ENCODE results near the gene SART3.

The SART3 gene

DNA sequence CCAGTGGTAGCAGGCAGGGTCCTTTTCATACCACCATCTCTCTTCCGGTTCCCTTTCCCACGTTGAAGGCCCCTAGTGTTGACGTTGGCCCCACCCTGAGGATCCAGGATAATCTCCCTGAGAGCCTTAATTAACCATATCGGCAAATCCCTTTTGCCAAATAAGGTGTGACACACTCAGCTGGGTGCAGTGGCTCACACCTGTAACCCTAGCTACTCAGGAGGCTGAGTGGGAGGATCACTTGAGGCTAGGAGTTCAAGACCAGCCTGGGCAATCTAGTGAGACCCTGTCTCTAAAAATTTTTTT, 39.7 kb upstream of the SART3 start:
- TF ChIP-seq, protein P1, sequence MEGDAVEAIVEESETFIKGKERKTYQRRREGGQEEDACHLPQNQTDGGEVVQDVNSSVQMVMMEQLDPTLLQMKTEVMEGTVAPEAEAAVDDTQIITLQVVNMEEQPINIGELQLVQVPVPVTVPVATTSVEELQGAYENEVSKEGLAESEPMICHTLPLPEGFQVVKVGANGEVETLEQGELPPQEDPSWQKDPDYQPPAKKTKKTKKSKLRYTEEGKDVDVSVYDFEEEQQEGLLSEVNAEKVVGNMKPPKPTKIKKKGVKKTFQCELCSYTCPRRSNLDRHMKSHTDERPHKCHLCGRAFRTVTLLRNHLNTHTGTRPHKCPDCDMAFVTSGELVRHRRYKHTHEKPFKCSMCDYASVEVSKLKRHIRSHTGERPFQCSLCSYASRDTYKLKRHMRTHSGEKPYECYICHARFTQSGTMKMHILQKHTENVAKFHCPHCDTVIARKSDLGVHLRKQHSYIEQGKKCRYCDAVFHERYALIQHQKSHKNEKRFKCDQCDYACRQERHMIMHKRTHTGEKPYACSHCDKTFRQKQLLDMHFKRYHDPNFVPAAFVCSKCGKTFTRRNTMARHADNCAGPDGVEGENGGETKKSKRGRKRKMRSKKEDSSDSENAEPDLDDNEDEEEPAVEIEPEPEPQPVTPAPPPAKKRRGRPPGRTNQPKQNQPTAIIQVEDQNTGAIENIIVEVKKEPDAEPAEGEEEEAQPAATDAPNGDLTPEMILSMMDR (IDR thresholded peaks at IDR 0.05; ENCODE audit: insufficient read depth, low read depth, low read length, missing control alignments), result no peak
- no peak for DNase-seq (ENCODE audit: low read depth)
- H3K4me3 ChIP-seq (ENCODE audit: low read depth, low read length), result no peak overlapping the region

DNA sequence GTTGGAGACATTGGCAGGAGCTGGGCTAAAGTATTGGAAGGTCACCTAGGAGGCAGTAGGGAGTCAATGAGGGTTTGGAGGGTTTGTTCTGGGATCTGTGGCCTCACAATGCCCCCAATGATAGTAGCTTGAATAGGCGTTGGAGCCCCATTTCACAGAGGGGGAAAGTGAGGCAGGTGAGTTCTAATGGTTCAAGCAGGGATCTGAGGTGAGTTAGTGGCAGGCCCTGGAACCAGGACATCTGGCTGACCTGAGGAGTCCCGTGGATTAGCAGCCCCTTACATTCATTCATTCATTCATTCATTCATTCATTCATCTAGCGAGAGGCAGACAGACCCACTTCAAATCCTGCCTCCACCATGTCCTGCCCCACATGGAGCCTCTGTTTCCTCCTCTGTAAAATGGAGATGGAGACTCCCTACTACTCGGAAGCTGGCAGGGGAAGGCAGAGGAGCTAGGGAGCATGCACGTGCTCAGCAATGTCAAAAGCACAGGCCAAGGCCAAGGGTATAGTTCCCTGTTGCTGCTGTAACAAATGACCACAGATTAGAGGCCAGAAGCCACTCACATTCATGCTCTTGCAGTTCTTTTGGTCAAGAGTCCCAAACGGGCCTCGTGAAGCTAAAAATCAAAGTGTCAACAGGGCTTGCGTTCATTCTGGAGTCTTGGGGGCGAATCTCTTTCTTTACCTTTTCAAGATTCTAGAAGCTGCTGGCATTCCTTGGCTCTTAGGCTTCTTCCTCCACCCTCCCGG, 39.2 kb upstream of the SART3 start:
- no peak overlapping the region for H3K4me3 ChIP-seq (ENCODE audit: low read depth, low read length)
- no peak for DNase-seq (ENCODE audit: low read depth)
- TF ChIP-seq, protein P1 (IDR thresholded peaks at IDR 0.05; ENCODE audit: insufficient read depth, low read depth, low read length, missing control alignments), result no peak

DNA sequence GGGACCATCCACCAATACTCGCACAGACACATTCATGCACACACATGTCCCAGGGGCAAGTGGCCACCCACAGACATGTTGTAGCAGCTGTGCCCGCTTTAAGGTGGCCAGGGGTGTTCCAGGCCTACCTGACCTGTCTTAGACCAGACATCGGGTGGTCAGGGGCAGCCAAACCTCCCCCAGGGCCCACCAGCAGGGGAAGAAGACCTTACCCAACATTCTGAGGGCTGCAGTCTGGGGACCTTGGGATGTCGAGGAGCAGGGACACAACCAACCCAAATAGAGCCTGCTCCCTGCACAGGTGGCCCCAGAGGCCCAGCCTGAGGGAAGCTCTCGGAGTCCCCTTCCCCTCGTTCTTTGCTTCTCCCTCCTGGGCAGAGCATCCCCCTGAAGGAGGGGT, 38.6 kb upstream of the SART3 start:
- no peak overlapping the region for H3K4me3 ChIP-seq (ENCODE audit: low read depth, low read length)
- DNase-seq (ENCODE audit: low read depth), result no peak
- TF ChIP-seq, protein P1 (IDR thresholded peaks at IDR 0.05; ENCODE audit: insufficient read depth, low read depth, low read length, missing control alignments), result no peak

DNA sequence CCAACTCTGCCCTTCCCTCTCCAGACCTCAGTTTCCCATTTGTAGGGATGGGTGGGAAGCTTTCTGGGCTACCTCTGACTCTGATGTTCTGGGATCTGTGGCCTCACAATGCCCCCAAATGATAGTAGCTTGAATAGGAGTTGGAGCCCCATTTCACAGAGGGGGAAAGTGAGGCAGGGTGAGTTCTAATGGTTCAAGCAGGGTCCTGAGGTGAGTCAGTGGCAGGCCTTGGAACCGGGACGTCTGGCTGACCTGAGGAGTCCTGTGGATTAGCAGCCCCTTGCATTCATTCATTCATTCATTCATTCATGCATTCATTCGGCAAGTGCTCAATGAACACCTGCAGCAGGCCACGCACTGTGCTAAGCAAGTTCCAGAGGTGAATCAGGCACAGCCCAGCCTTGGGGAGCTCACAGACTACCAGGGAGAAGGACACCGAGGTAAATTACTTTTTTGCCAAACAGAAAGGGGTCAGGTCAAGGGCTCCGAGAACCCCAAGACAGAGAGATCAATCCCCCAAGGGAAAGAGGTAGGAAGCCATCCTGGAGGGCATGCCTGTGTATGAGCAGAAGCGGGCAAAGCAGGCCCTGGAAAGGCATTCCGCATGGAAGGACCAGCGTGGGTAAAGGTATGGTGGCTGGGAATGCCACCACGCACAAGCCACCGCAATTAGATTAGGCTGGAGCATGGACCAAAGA, 37.7 kb upstream of the SART3 start:
- no peak overlapping the region for H3K4me3 ChIP-seq (ENCODE audit: low read depth, low read length)
- TF ChIP-seq, protein P1 (IDR thresholded peaks at IDR 0.05; ENCODE audit: insufficient read depth, low read depth, low read length, missing control alignments), result no peak
- no peak for DNase-seq (ENCODE audit: low read depth)

DNA sequence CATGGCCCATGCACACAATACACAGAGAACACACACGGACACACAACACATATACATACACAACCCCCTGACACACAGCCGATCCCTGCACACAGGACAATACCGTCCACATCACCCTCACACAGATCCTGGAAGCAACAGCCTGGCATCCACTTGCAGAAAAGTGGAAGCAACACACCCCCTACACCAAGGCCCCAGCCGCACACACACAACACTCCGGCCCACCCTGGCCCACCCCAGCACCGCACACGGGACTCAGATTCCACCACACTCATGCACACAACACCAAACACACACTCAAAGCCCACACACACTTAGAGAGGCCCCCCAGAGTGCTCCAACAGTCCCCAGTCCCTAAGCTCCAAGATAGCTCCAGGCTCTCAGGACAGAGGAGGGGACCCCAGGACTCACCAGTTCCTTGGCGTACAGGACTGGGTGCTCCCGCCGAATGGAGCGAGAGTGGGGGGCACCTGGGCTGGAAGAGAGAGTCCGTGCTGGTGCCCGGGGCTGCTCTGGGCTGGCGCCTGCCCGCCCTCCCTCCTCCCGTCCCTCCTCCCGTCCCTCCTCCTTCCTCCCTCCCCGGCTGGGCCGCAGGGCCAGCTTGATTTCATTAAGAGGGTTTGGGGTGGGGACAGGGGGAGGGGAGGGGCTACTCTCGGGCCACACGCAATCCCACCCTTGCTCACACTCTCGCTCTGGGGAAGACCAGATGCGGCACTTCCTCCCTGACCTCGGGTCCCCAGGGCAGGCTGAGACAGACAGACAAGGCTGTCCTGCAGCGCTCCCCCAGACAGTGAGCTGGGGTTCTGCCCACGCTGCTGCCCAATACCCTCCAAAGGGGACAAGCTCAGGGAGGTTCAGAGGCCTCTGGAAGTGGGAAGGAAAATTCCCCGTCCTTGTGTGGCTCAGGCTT, 36.8 kb upstream of the SART3 start, which contains the start of gene TMEM119:
TMEM119 (minus strand) TSS at position 526 of the 913 bp plus-strand sequence. CDS start 5,701 bp downstream, outside the sequence.
- H3K4me3 ChIP-seq (ENCODE audit: low read depth, low read length), result no peak within 1 kb of the TSS
- TF ChIP-seq, protein P1 (IDR thresholded peaks at IDR 0.05; ENCODE audit: insufficient read depth, low read depth, low read length, missing control alignments), result no peak
- DNase-seq (ENCODE audit: low read depth), result no peak

DNA sequence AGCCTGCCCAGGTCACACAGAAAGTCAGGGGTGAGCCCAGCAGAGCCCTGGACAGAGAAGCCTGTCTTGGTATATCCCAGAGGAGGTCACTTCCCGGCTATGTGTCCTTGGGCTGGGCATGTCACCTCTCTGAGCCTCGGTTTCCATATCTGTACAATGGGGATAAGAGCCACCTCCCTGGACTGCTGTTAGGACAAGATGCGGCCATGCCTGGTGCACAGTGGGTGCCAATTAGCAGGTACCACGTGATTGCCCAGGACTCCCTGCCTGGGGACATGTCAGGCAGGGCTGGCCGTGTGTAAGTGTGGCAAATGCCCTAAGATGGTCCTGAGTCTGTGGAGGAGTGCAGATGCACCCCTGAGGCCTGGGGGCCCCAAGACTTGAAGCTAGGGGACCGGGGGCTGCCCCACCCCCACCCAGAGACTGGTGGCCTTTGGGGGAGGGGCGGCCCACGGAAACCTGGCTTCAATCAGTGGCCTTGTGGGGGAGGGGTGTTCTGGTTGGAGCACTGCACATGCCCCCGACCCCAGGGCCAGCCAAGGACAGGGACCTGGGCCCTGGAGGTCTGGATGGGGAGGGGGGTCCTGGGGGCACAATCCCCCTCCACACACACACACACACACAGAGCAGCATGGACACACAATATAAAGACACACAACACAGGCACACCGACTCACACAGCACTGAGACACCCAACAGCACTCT, 36.0 kb upstream of the SART3 start:
- H3K4me3 ChIP-seq (ENCODE audit: low read depth, low read length), result no peak overlapping the region
- TF ChIP-seq, protein P1 (IDR thresholded peaks at IDR 0.05; ENCODE audit: insufficient read depth, low read depth, low read length, missing control alignments), result no peak
- DNase-seq (ENCODE audit: low read depth), result no peak
